Right lobe of liver (tissue), 4 donors: ENCODE data around the gene MBP.

Source experiments
- CTCF ChIP-seq, 4 donors: fragments of 200-600 bp in 3 of 4; fragments of 450-650 bp in 1 of 4; IDR thresholded peaks; one replicate each; pipeline versions ENCODE4 v1.5.1 to v1.8.0; 2016 to 2022; ENCODE audit warnings: antibody characterized with exemption in 4 of 4, mild to moderate bottlenecking in 2 of 4
- POLR2A ChIP-seq: fragments of 450-650 bp; IDR thresholded peaks from one replicate; pipeline ENCODE4 v1.6.1; 2017; ENCODE audit warnings: antibody characterized with exemption, mild to moderate bottlenecking
- donor health status: DM: no; HTN: no; CAD: no.
- donor health status: DM: no; HTN: no; CAD: no.
- donor health status: DM: no; HTN: yes; CAD: no.

- no peak for TF ChIP-seq CTCF (IDR thresholded peaks at IDR 0.05)
- TF ChIP-seq POLR2A: no peak
Observed at GRCh38 chr18:77089723-77090285, 42.8 kb downstream of the MBP start.
